PFSK-1 (cell line): ENCODE results near the gene RAB4A.

Source experiments
- FOXP2 ChIP-seq: optimal IDR thresholded peaks from 2 replicates; pipeline ENCODE3; 2011; ENCODE audit warnings: borderline replicate concordance, control low read depth, inconsistent platforms; ENCODE audit not compliant: insufficient read depth; ENCODE audit errors: extremely low read length, extremely low read depth
- POLR2AphosphoS5 ChIP-seq: IDR thresholded peaks from 2 replicates; pipeline ENCODE4 v1.6.1; 2012; ENCODE audit warnings: low read depth, mild to moderate bottlenecking, control low read depth, low read length, moderate library complexity
- SIN3A ChIP-seq: IDR thresholded peaks from 2 replicates; pipeline ENCODE4 v1.6.1; 2012; ENCODE audit warnings: mild to moderate bottlenecking, low read length, moderate library complexity, borderline replicate concordance; ENCODE audit not compliant: insufficient read depth
- TAF1 ChIP-seq: IDR thresholded peaks from 2 replicates; pipeline ENCODE4 v1.6.1; 2012; ENCODE audit warnings: low read length, control low read depth, borderline replicate concordance; ENCODE audit not compliant: insufficient read depth

DNA sequence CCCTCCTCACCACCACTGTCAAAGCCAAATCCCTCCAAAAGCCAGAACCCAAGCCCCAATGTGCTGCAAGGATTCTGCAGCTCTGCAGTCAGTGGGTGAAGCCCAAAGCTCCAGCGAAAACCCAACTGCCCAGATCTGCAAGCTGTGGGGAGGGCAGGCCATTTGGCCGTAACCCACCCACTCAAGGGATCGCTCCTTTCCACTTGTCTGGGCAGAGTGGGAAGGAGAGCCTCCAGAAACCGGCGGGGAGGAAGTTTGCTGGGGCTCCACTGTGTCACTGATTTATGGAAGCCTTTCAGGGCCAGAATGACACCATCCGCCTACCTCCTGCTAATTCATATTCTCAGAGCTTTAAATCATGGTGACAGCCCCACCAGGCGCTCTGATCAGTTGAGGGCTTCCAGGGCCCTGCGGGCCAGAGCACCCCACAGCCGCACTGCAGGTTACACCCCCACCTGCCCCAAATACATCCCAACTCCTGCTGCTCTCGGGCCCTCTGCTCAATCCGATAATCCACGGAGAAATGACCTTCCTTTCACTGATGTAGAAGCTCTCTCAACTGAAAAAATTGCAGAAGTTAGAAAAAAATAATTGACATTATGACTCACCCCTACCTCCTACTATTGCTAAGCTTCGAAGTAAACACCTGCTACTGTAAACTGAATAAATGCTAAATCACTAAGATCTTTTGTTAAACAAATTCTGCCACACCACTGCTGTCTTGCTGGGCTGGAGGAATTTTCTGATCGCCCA, 40.6 kb upstream of the RAB4A start:
- TF ChIP-seq POLR2AphosphoS5 (no peak), FOXP2 (no peak), SIN3A (no peak), TAF1 (no peak)
